ENCODE measurements around the gene ANTKMT. TPM values are rescaled to one million over a fixed set of nuclear protein-coding genes. Genes with fewer than 3 reads are reported as not detected.
A peak's percentile ranks its signal among the peaks of the same experiment; 100 is the strongest.

ANTKMT gene
- total and polyA plus RNA-seq, 2 experiments from 2014 or later = 55.1 to 82.6 TPM

DNA sequence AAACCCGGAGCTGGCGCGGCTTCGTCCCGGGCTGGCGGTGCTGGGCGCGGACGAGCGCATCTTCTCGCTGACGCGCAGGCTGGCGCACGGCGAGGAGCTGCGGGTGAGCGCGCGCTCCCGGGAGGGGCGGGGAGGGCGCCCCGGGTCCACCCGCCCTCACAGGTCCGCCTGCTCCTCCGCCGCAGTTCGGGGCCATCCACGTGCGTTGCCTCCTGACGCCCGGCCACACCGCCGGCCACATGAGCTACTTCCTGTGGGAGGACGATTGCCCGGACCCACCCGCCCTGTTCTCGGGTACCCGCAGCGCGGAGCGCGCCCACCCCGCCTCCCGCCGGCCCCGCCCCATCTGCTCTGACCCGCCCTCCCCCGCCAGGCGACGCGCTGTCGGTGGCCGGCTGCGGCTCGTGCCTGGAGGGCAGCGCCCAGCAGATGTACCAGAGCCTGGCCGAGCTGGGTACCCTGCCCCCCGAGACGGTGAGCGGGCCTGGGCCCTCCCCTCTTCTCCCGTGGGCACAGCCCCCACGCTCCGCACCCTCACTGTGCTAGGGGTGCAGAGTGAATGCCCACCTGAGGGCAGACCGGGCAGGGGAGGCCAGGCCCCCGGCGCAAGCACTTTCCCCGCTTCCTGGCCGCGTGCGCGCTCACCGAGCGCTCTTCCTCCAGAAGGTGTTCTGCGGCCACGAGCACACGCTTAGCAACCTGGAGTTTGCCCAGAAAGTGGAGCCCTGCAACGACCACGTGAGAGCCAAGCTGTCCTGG lies 7.4 kb downstream of the ANTKMT start:
- Histone ChIP-seq H3K27ac (no peak overlapping the region), H3K4me3 (peak overlapping the region; percentile 38), H3K9me3 (ENCODE audit: low read depth) (no peaks in the 10 kb centered on the region), H3K4me1 (ENCODE audit: low read depth) (no peaks in the 10 kb centered on the region), H3K36me3 (no peaks in the 10 kb centered on the region), H3K27me3 (no peaks in the 10 kb centered on the region)
- DNase-seq (ENCODE audit: low read depth in 1 of 2, low spot score in 1 of 2) = peak; percentile 64 to 82
- TF ChIP-seq CTCF (IDR thresholded peaks at IDR 0.05; ENCODE audit: low read depth, low read length) = no peak

DNA sequence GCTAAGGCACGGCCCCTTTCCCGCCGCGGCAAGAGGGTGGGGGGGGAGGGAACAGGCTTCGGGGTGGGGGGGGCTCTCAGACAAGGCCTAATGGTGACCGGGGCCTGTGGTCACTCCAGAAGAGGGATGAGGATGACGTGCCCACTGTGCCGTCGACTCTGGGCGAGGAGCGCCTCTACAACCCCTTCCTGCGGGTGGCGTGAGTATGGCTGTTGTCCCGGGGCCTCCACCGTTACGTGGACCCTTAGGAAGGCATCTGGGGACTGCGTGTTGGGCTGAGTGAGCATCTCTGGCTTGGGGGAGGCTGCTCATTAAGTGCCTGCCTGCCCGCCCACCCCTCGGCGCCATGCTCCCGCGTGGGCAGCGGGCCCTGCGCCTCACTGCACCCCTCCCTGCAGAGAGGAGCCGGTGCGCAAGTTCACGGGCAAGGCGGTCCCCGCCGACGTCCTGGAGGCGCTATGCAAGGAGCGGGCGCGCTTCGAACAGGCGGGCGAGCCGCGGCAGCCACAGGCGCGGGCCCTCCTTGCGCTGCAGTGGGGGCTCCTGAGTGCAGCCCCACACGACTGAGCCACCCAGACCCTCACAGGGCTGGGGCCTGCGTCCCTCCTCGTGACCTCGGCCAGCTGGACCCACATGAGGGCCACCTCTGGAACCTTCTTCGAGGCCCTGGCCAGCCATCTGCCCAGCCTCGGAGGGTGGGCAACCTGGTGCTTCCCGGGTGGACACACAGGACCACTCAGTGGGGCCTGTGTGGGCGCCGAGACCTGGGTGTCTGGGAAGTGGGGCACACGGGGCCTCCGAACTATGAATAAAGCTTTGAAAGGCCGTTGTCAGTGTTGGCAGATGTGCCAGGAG lies 8.2 kb downstream of the ANTKMT start:
- no peak for DNase-seq (ENCODE audit: low read depth in 1 of 2, low spot score in 1 of 2)

GRCh38 chr16:729768-730665 lies 9.1 kb downstream of the ANTKMT start:
- H3K4me3 ChIP-seq = no peak overlapping the region
- no peak for TF ChIP-seq CTCF (IDR thresholded peaks at IDR 0.05; ENCODE audit: low read depth, low read length)
- no peak overlapping the region for H3K27ac ChIP-seq
- H3K27me3 ChIP-seq = no peaks in the 10 kb centered on the region
- no peak for DNase-seq (ENCODE audit: low read depth in 1 of 2, low spot score in 1 of 2)
- H3K4me1 ChIP-seq (ENCODE audit: low read depth) = no peaks in the 10 kb centered on the region
- no peaks in the 10 kb centered on the region for H3K36me3 ChIP-seq
- no peaks in the 10 kb centered on the region for H3K9me3 ChIP-seq (ENCODE audit: low read depth)

More for the DNA sequence above, 8.2 kb downstream of the ANTKMT start:
- no peak for TF ChIP-seq CTCF (IDR thresholded peaks at IDR 0.05; ENCODE audit: low read depth, low read length)
- no peaks in the 10 kb centered on the region for H3K36me3 ChIP-seq
- H3K27ac ChIP-seq = no peak overlapping the region
- H3K4me3 ChIP-seq = no peak overlapping the region
- H3K9me3 ChIP-seq (ENCODE audit: low read depth) = no peaks in the 10 kb centered on the region
- no peaks in the 10 kb centered on the region for H3K27me3 ChIP-seq
- no peaks in the 10 kb centered on the region for H3K4me1 ChIP-seq (ENCODE audit: low read depth)

- Histone ChIP-seq H3K36me3 (peaks cover 5% of the 10 kb centered on the region), H3K27me3 (no peaks in the 10 kb centered on the region), H3K9me3 (ENCODE audit: low read depth) (no peaks in the 10 kb centered on the region), H3K4me1 (ENCODE audit: low read depth) (no peaks in the 10 kb centered on the region), H3K4me3 (no peak overlapping the region), H3K27ac (no peak overlapping the region)
- no peak for DNase-seq (ENCODE audit: low read depth in 1 of 2, low spot score in 1 of 2)
- TF ChIP-seq CTCF (IDR thresholded peaks at IDR 0.05; ENCODE audit: low read depth, low read length) = no peak
Measured at GRCh38 chr16:730666-731509, 9.9 kb downstream of the ANTKMT start.
